WTC11 (cell line): ENCODE results near the gene HVCN1.

Experiments used
- ATF1 ChIP-seq: sonication (generic); formaldehyde crosslinking; IDR thresholded peaks from 2 replicates; pipeline ENCODE4 v1.8.1; 2023; ENCODE audit warnings: mild to moderate bottlenecking, moderate library complexity, missing genetic modification reagents
- ATF2 ChIP-seq: sonication (generic); formaldehyde crosslinking; IDR thresholded peaks from 2 replicates; pipeline ENCODE4 v1.8.1; 2022; ENCODE audit warnings: low read depth, missing genetic modification reagents, borderline replicate concordance
- CTCF ChIP-seq: fragments of 200-600 bp; IDR thresholded peaks from 2 replicates; pipeline ENCODE4 v1.8.0; 2022; ENCODE audit warnings: antibody characterized with exemption
- E2F4 ChIP-seq: sonication (generic); formaldehyde crosslinking; IDR thresholded peaks from 2 replicates; pipeline ENCODE4 v1.8.1; 2022; ENCODE audit warnings: low read depth, mild to moderate bottlenecking, moderate library complexity, missing genetic modification reagents, borderline replicate concordance
- ELF4 ChIP-seq: sonication (generic); formaldehyde crosslinking; IDR thresholded peaks from 2 replicates; pipeline ENCODE4 v1.8.1; 2022; ENCODE audit warnings: low read depth, mild to moderate bottlenecking, moderate library complexity, missing genetic modification reagents
- FOXP1 ChIP-seq: sonication (generic); formaldehyde crosslinking; IDR thresholded peaks from 2 replicates; pipeline ENCODE4 v1.8.0; 2022; ENCODE audit warnings: missing genetic modification reagents, mild to moderate bottlenecking, moderate library complexity, borderline replicate concordance
- GTF2I ChIP-seq: fragments of 250-450 bp; sonication (Bioruptor Pico); conservative IDR thresholded peaks from 2 replicates; pipeline ENCODE4 v1.4.0; 2021; ENCODE audit warnings: mild to moderate bottlenecking
- MAX ChIP-seq: sonication (generic); formaldehyde crosslinking; IDR thresholded peaks from 2 replicates; pipeline ENCODE4 v1.8.0; 2022; ENCODE audit warnings: mild to moderate bottlenecking, missing genetic modification reagents
- NR3C1 ChIP-seq: sonication (generic); formaldehyde crosslinking; conservative IDR thresholded peaks from 2 replicates; pipeline ENCODE4 v1.8.1; 2023; ENCODE audit warnings: low read depth, mild to moderate bottlenecking, missing genetic modification reagents
- SP1 ChIP-seq: sonication (generic); formaldehyde crosslinking; conservative IDR thresholded peaks from 2 replicates; pipeline ENCODE4 v1.8.1; 2022; ENCODE audit warnings: missing genetic modification reagents
- USF2 ChIP-seq: sonication (generic); formaldehyde crosslinking; IDR thresholded peaks from 2 replicates; pipeline ENCODE4 v1.8.1; 2023; ENCODE audit warnings: mild to moderate bottlenecking, missing genetic modification reagents, moderate library complexity

- TF ChIP-seq CTCF (no peak), MAX (CRISPR knock-in tag) (no peak), USF2 (CRISPR knock-in tag) (no peak), ATF2 (CRISPR knock-in tag) (no peak), ELF4 (CRISPR knock-in tag) (no peak), GTF2I (CRISPR knock-in tag) (no peak), ATF1 (no peak), SP1 (no peak), E2F4 (CRISPR knock-in tag) (no peak), FOXP1 (CRISPR knock-in tag) (no peak), NR3C1 (no peak)
These were observed 75.7 kb downstream of the HVCN1 start for GRCh38 chr12:110613071-110613770.
